CD4-positive, alpha-beta T cell (primary cell): ENCODE data around the gene WFIKKN1. TPM values are rescaled to one million over a fixed set of nuclear protein-coding genes. Genes with fewer than 3 reads are reported as not detected.

Experiments
- ATAC-seq: fragments of 200-7000 bp; cut with Tn5 transposase; one replicate; pipeline ENCODE4 v1.10.0; 2022; ENCODE audit warnings: mild to moderate bottlenecking; ENCODE audit not compliant: poor library complexity
- CTCF ChIA-PET: fragments of 350-600 bp; sonication (Branson Sonifier 250); formaldehyde crosslinking; loops from one replicate; lab custom pipeline; 2021; ENCODE audit warnings: antibody characterized with exemption, inconsistent platforms; lab: Charles Lee
- POLR2A ChIA-PET: fragments of 350-600 bp; sonication (Branson Sonifier 250); formaldehyde crosslinking; loops from one replicate; lab custom pipeline; 2021; ENCODE audit warnings: antibody characterized with exemption, inconsistent platforms; lab: Charles Lee
- DNase-seq, 14 experiments: peaks; one replicate each; pipeline ENCODE4 v3.0.0-alpha.2; 2013 to 2020; ENCODE audit warnings: mixed read lengths in 2 of 14
- H3K27ac ChIP-seq, 2 donors: one replicate each; pipeline versions ENCODE4 v1.5.1 to v1.7.0; 2013; ENCODE audit warnings: low read length in 2 of 2, low read depth in 1 of 2, mild to moderate bottlenecking in 1 of 2
- H3K27me3 ChIP-seq, 2 experiments: 1 replicate in 1 of 2; 2 replicates in 1 of 2; pipeline versions ENCODE4 v1.6.1 to v1.7.0; 2013; ENCODE audit warnings: low read length in 2 of 2, control low read depth in 1 of 2, mild to moderate bottlenecking in 1 of 2, moderate library complexity in 1 of 2; ENCODE audit not compliant: insufficient read depth in 2 of 2, control insufficient read depth in 1 of 2
- H3K36me3 ChIP-seq: one replicate; pipeline ENCODE4 v1.6.1; 2013; ENCODE audit warnings: low read length, control low read depth; ENCODE audit not compliant: insufficient read depth
- H3K4me1 ChIP-seq: one replicate; pipeline ENCODE4 v1.6.1; 2013; ENCODE audit warnings: low read length, control low read depth; ENCODE audit not compliant: insufficient read depth
- H3K4me3 ChIP-seq: one replicate; pipeline ENCODE4 v1.5.1; 2013; ENCODE audit warnings: mild to moderate bottlenecking, low read length, moderate library complexity
- H3K9me3 ChIP-seq, 2 experiments: 1 replicate in 1 of 2; 2 replicates in 1 of 2; pipeline versions ENCODE4 v1.6.1 to v1.7.0; 2013; ENCODE audit warnings: low read length in 2 of 2, mild to moderate bottlenecking in 2 of 2, control low read depth in 1 of 2, moderate library complexity in 1 of 2; ENCODE audit not compliant: control insufficient read depth in 1 of 2, insufficient read depth in 1 of 2
- H3K27ac Mint-ChIP-seq: one replicate; pipeline ENCODE4 v1.8.0; 2020; ENCODE audit warnings: mixed read lengths
- H3K27me3 Mint-ChIP-seq: one replicate; pipeline ENCODE4 v1.8.0; 2021; ENCODE audit warnings: mixed read lengths
- H3K36me3 Mint-ChIP-seq: one replicate; pipeline ENCODE4 v1.8.0; 2021; ENCODE audit warnings: low read depth, mixed read lengths
- H3K4me1 Mint-ChIP-seq: one replicate; pipeline ENCODE4 v1.8.0; 2021; ENCODE audit warnings: low read depth, mixed read lengths
- H3K4me3 Mint-ChIP-seq: one replicate; pipeline ENCODE4 v1.8.0; 2020; ENCODE audit warnings: mild to moderate bottlenecking, mixed read lengths
- H3K9me3 Mint-ChIP-seq: one replicate; pipeline ENCODE4 v1.8.0; 2020; ENCODE audit warnings: mixed read lengths
- CTCF ChIP-seq: fragments of 200-600 bp; IDR thresholded peaks from one replicate; pipeline ENCODE4 v1.8.0; 2022; ENCODE audit warnings: antibody characterized with exemption, mild to moderate bottlenecking
- intact Hi-C, 2 experiments: fragments of 100-400 bp; cut with DNase I in 1 of 2; cut with micrococcal nuclease in 1 of 2; formaldehyde crosslinking; loops; one replicate each; pipeline versions ENCODE4 v1.15.1 to v1.9.0; 2023 to 2025; cut with DNase I, micrococcal nuclease
- total RNA-seq, 174 experiments: library from RNA in 2 of 174; stranded (reverse) in 2 of 174; gene quantifications; one replicate each; pipeline ENCODE4 v1.2.3 and lab custom pipeline; 2021 to 2026

WFIKKN1 gene
- total RNA-seq, 2 experiments from 2014 or later: 0.64 to 0.99 TPM

GRCh38 chr16:661184-661821, 30.5 kb downstream of the WFIKKN1 start:
- H3K36me3 Mint-ChIP-seq: no peaks in the 10 kb centered on the region
- peak overlapping the region; percentile 56 for H3K4me3 Mint-ChIP-seq
- H3K27ac Mint-ChIP-seq: no peak overlapping the region
- no peak overlapping the region for H3K27ac ChIP-seq
- no peaks in the 10 kb centered on the region for H3K27me3 ChIP-seq
- peaks cover 16% of the 10 kb centered on the region for H3K4me1 ChIP-seq
- POLR2A ChIA-PET: no interaction called here
- H3K4me3 ChIP-seq: no peak overlapping the region
- no peaks in the 10 kb centered on the region for H3K9me3 Mint-ChIP-seq
- peaks cover 6% of the 10 kb centered on the region for H3K4me1 Mint-ChIP-seq
- H3K36me3 ChIP-seq: no peaks in the 10 kb centered on the region
- no peak for TF ChIP-seq CTCF
- H3K27me3 Mint-ChIP-seq: no peaks in the 10 kb centered on the region
- intact Hi-C loops: loop anchor here in 1 of 2 experiments (5.0 kb wide), 1 partner anchor 69 kb away; the partner anchor contains the start of gene RAB40C
- no peaks in the 10 kb centered on the region for H3K9me3 ChIP-seq
- DNase-seq (no peak), ATAC-seq (no peak)
- CTCF ChIA-PET: interaction anchor here (1.7 kb wide), 1 partner anchor 269 kb away, joined by 4 read pairs; no protein-coding TSS in a partner anchor

- H3K27me3 ChIP-seq: no peaks in the 10 kb centered on the region
- no peak overlapping the region for H3K4me3 Mint-ChIP-seq
- H3K9me3 Mint-ChIP-seq: no peaks in the 10 kb centered on the region
- no peak overlapping the region for H3K4me3 ChIP-seq
- no peaks in the 10 kb centered on the region for H3K36me3 Mint-ChIP-seq
- no peak overlapping the region for H3K27ac Mint-ChIP-seq
- DNase-seq (no peak), ATAC-seq (no peak)
- no peaks in the 10 kb centered on the region for H3K27me3 Mint-ChIP-seq
- H3K36me3 ChIP-seq: no peaks in the 10 kb centered on the region
- intact Hi-C loops: loop anchor here in 1 of 2 experiments (5.0 kb wide), 1 partner anchor 70 kb away; the partner anchor contains the start of gene RAB40C
- H3K27ac ChIP-seq: no peak overlapping the region
- peaks cover 24% of the 10 kb centered on the region for H3K4me1 ChIP-seq
- ChIA-PET POLR2A (no interaction called here), CTCF (interaction anchor here (1.7 kb wide), 1 partner anchor 270 kb away, joined by 4 read pairs; no protein-coding TSS in a partner anchor)
- TF ChIP-seq CTCF: no peak
- peaks cover 6% of the 10 kb centered on the region for H3K4me1 Mint-ChIP-seq
- no peaks in the 10 kb centered on the region for H3K9me3 ChIP-seq
Measured at GRCh38 chr16:662095-662494, 31.3 kb downstream of the WFIKKN1 start.

- Mint-ChIP-seq H3K4me1 (peaks cover 9% of the 10 kb centered on the region), H3K4me3 (no peak overlapping the region), H3K9me3 (no peaks in the 10 kb centered on the region), H3K27ac (no peak overlapping the region), H3K36me3 (no peaks in the 10 kb centered on the region), H3K27me3 (no peaks in the 10 kb centered on the region)
- TF ChIP-seq CTCF: no peak
- intact Hi-C loops: loop anchor here in 1 of 2 experiments (5.0 kb wide), 1 partner anchor 70 kb away; the partner anchor contains the start of gene RAB40C
- no peak overlapping the region for H3K27ac ChIP-seq
- H3K27me3 ChIP-seq: no peaks in the 10 kb centered on the region
- CTCF ChIA-PET: interaction anchor here (1.7 kb wide), 1 partner anchor 270 kb away, joined by 4 read pairs; no protein-coding TSS in a partner anchor
- DNase-seq: no peak
- POLR2A ChIA-PET: no interaction called here
- ATAC-seq: no peak
- no peaks in the 10 kb centered on the region for H3K36me3 ChIP-seq
- no peak overlapping the region for H3K4me3 ChIP-seq
- H3K9me3 ChIP-seq: no peaks in the 10 kb centered on the region
- H3K4me1 ChIP-seq: peaks cover 29% of the 10 kb centered on the region
Measured at GRCh38 chr16:662597-662996, 31.8 kb downstream of the WFIKKN1 start.
